ENCODE results near the gene MTHFD2L.
"Not testable (repeated sequence)": the region's sequence is repeated elsewhere in the genome, so short reads cannot be mapped to it uniquely, and the experiment has no call there.

MTHFD2L gene

DNA sequence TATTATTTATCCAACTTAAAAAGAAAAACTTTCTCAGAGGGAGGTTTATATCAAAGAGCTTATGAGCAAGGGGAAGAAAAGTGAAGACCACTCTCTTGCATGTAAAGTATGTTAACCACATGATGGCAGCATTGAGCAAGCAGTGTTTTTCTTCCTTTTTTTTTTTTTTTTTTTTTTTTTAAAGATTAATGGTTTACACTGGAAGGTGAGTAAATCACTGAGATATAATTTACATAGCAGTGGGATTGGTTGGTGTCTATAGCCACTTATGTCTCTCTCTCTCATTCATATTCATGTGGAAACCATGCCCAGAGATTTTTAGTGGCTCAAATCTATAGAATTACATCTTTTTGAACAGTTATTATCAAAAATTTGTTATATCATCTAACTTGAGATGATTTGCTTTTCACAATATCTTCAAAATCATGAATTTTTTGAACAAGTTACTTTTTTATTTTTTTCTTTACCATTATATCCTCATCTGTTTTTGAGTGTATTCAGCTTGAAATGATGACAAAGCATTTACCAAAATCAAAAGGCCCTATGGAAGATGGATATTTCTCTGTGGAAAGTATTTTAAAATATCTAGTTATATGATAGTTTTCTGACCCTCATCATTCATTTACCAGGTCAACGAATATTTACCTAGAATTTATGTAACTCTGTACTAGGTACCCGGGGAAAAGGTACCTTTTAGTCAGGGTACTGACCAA, 31.6 kb downstream of the MTHFD2L start:
- H3K9me3 Mint-ChIP-seq, result no peaks in the 10 kb centered on the region
- no peak for DNase-seq
- ATAC-seq (replicated peaks), result peak; percentile 60 to 63
- H3K36me3 Mint-ChIP-seq, result no peaks in the 10 kb centered on the region
- no peaks in the 10 kb centered on the region for H3K4me1 Mint-ChIP-seq
- H3K27me3 Mint-ChIP-seq, result no peaks in the 10 kb centered on the region
- H3K4me3 Mint-ChIP-seq, result no peak overlapping the region
- H3K27ac Mint-ChIP-seq, result no peak overlapping the region

DNA sequence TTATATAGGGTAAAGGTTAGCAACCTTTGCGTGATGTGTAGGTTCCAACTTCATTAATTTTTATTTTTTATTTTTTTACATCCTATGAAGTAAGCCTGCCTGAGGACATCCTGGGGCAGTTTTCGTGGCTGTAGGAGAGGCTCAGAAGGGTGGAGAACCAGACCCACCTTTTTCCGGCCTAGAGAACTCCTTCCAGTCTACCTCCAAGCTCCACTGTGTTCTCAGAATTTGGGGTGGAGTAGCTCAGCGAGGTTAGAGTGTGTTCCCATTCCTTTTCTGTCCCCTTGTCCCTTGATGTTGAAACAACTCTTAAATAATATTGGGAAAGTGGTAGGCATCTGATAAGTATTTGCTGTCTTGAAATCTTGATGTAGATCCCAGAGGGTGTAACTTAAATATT, 32.4 kb downstream of the MTHFD2L start:
- Mint-ChIP-seq H3K4me1 (no peaks in the 10 kb centered on the region), H3K4me3 (no peak overlapping the region), H3K36me3 (peaks cover 2% of the 10 kb centered on the region in 2 donors), H3K9me3 (no peaks in the 10 kb centered on the region), H3K27ac (no peak overlapping the region), H3K27me3 (no peaks in the 10 kb centered on the region)
- no peak for ATAC-seq (replicated peaks)
- no peak for DNase-seq

DNA sequence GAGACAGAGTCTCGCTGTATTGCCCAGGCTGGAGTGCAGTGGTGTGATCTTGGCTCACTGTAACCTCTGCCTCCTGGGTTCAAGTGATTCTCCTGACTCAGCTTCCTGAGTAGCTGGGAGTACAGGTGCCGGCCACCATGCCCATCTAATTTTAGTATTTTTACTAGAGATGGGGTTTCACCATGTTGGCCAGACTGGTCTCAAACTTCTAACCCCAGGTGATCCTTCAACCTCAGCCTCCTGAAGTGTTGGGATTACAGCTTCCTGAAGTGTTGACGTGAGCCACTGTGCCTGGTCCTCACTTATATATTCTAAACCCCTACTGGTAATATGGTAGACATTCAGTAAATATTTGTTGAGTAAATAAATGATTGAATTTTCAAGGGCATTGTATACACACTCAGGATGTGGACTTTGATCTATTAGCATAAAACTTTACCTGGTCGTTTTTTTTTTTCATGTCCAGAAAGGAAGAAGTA, 33.0 kb downstream of the MTHFD2L start:
- no peak for DNase-seq

DNA sequence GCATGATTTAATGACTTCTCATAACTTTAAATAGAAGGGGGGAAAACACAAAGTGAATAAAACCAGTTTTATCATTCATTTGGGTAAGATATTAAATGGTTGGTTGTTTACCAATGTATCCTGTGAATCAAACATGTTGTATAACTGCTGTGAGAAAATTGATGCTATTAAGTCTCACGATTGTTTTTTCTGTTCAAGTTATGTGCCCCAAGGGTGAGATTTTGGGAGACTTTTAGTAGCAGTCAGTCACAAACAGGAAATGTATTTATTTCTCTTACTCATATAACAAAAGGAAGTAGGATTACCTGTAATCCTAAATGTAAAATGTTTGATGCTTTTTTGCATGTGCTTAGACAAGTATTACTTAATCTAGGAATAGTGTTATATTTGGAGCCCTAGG, 39.2 kb downstream of the MTHFD2L start:
- Mint-ChIP-seq H3K36me3 (peaks cover 2 to 16% of the 10 kb centered on the region in 2 donors), H3K4me1 (peaks cover 3 to 4% of the 10 kb centered on the region in 2 donors), H3K9me3 (no peaks in the 10 kb centered on the region), H3K27ac (peak overlapping the region; percentile 20), H3K27me3 (no peaks in the 10 kb centered on the region), H3K4me3 (no peak overlapping the region)
- DNase-seq (no peak), ATAC-seq (replicated peaks) (no peak)

More for the DNA sequence above, 33.0 kb downstream of the MTHFD2L start:
- Mint-ChIP-seq H3K4me1 (no peaks in the 10 kb centered on the region), H3K4me3 (no peak overlapping the region), H3K36me3 (peaks cover 2 to 5% of the 10 kb centered on the region in 2 donors), H3K27me3 (no peaks in the 10 kb centered on the region), H3K9me3 (no peaks in the 10 kb centered on the region), H3K27ac (no peak overlapping the region)
- ATAC-seq (replicated peaks), result no peak

DNA sequence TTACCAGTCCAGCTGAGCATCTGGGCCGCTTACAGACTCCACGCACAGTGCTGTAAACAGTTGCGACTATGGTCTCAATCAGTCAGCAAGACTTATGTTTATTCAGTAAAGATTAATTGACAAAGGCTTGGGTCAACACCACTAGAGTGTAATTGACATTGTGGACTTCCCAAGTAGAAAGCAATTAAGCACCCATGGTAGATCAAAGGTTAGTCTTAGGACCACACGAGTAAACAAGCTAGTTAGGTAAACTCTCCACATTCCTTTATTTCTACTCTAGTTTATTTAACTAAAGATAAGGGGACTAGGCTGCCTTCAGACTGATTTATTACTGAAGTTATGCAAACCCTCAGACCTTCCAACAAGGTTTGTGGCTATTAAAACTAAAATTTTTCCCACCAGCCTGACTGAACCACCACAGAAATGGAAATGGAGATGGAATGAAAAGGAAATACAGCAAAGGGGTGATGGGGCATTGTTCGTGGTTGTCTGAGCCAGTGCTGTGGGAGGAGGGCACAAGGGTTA, 44.2 kb downstream of the MTHFD2L start:
- peaks cover 6 to 23% of the 10 kb centered on the region in 2 donors for H3K4me1 Mint-ChIP-seq
- ATAC-seq (replicated peaks), result no peak

DNA sequence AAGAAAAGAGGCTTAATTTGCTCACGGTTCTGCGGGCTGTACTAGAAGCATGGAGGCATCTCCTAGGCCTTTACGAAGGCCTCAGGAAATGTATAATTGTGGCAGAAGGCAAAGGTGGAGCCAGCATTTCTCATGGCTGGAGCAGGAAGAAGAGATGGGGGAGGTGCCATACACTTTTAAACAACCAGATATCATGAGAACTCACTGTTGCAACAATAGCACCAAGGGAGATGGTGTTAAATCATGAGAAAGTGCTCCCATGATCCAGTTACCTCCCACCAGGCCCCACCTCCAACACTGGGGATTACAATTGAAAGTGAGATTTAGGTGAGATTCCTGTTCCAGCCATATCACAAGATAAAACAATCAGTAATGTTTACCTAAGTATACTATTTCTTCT, 45.5 kb downstream of the MTHFD2L start:
- H3K27me3 Mint-ChIP-seq, result no peaks in the 10 kb centered on the region
- H3K27ac Mint-ChIP-seq, result no peak overlapping the region
- no peaks in the 10 kb centered on the region for H3K9me3 Mint-ChIP-seq
- peaks cover 0 to 22% of the 10 kb centered on the region in 2 donors for H3K36me3 Mint-ChIP-seq
- no peak for DNase-seq
- peaks cover 8 to 30% of the 10 kb centered on the region in 2 donors for H3K4me1 Mint-ChIP-seq
- H3K4me3 Mint-ChIP-seq, result no peak overlapping the region
- no peak for ATAC-seq (replicated peaks)

More for the DNA sequence above, 44.2 kb downstream of the MTHFD2L start:
- no peak for DNase-seq
- H3K9me3 Mint-ChIP-seq, result no peaks in the 10 kb centered on the region
- no peak overlapping the region for H3K27ac Mint-ChIP-seq
- no peaks in the 10 kb centered on the region for H3K27me3 Mint-ChIP-seq
- peaks cover 0 to 22% of the 10 kb centered on the region in 2 donors for H3K36me3 Mint-ChIP-seq
- no peak overlapping the region for H3K4me3 Mint-ChIP-seq

DNA sequence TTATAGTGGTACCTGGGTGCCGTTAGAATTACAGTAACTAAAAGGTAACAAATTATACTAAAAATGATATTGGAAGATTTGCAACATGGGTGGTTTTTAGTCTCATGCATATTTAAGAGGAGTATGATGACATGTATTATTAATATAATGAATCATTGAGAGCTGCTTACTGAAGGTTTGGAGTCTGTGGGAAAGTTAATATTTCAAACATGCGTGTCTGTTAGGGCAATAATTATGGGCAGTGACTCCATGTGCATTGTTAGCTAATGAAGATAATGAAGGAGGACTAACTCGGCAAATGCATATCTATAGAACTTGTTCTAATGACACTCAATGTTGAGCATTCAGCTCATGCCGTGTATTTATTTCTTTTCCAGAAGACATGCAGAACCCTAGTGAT, 47.1 kb downstream of the MTHFD2L start:
- H3K27ac Mint-ChIP-seq, result no peak overlapping the region
- peaks cover 8 to 30% of the 10 kb centered on the region in 2 donors for H3K4me1 Mint-ChIP-seq
- peaks cover 4 to 20% of the 10 kb centered on the region in 2 donors for H3K36me3 Mint-ChIP-seq
- ATAC-seq (replicated peaks), result no peak
- DNase-seq, result no peak
- peaks cover 0 to 2% of the 10 kb centered on the region in 2 donors for H3K9me3 Mint-ChIP-seq
- no peak overlapping the region for H3K4me3 Mint-ChIP-seq
- no peaks in the 10 kb centered on the region for H3K27me3 Mint-ChIP-seq

DNA sequence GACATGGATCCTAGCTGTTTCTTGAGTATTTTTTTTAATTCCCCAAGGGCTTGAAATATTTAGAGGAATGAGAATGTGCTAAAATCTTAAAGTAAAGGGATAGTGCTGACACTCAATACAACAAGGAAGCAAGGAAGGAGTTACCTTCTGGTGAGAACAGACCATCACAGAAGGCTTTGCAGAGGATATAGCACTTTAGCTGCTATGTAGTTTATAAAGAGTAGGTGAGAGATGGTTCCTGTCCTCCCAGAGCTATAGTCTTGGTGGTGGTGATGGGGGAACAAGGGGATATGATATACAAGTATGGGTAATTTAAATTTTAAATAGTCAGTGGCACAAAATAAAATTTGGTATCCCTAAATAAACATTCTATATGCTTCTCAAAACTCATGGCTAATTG, 47.6 kb downstream of the MTHFD2L start:
- DNase-seq, result no peak
- no peaks in the 10 kb centered on the region for H3K27me3 Mint-ChIP-seq
- no peak for ATAC-seq (replicated peaks)
- H3K36me3 Mint-ChIP-seq, result peaks cover 4 to 18% of the 10 kb centered on the region in 2 donors
- peaks cover 8 to 30% of the 10 kb centered on the region in 2 donors for H3K4me1 Mint-ChIP-seq
- H3K9me3 Mint-ChIP-seq, result peaks cover 0 to 2% of the 10 kb centered on the region in 2 donors
- peak overlapping the region; percentile 81 to 87 for H3K4me3 Mint-ChIP-seq
- peak overlapping the region; percentile 98 for H3K27ac Mint-ChIP-seq

DNA sequence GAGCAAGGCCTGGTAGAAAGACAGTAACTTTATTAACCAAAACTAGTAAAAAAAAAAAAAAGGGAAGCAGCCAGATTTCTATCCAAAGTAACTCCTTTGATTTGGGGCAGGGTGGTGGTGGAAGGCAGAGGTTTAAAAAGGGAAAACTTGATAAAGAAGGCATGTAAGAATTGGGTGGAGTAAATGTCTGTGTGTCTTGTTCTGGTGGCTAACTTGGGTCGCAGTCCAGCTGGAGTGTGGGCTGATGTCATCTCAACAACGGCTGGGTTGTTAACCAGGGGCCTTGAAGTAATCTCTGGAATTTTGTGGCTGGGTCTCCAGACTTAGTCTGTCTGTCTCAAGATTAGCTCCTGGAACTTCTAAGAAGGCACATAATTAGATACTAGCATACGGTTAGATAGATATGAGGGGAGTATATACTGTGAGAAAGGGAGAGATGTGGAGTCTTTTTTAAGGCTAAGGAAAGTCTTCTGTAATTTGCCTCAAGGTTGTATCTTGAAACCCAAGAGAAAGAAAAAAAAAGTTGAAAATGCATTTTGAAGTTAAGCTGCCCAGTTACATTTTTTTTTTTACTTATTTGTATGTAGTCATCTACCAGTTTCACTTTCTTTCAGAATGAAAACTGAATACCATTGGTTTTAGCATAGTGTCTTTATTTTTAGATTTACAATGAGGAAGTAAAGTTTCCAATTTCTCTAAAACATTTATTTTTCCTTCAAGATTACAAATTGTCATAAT, 48.3 kb downstream of the MTHFD2L start:
- peaks cover 7 to 22% of the 10 kb centered on the region in 2 donors for H3K36me3 Mint-ChIP-seq
- peak; percentile 83 to 87 for ATAC-seq (replicated peaks)
- H3K27me3 Mint-ChIP-seq, result no peaks in the 10 kb centered on the region
- peaks cover 10 to 30% of the 10 kb centered on the region in 2 donors for H3K4me1 Mint-ChIP-seq
- no peak for DNase-seq
- peak overlapping the region; percentile 81 to 87 for H3K4me3 Mint-ChIP-seq
- peaks cover 4 to 6% of the 10 kb centered on the region in 2 donors for H3K9me3 Mint-ChIP-seq
- H3K27ac Mint-ChIP-seq, result peak overlapping the region; percentile 98

DNA sequence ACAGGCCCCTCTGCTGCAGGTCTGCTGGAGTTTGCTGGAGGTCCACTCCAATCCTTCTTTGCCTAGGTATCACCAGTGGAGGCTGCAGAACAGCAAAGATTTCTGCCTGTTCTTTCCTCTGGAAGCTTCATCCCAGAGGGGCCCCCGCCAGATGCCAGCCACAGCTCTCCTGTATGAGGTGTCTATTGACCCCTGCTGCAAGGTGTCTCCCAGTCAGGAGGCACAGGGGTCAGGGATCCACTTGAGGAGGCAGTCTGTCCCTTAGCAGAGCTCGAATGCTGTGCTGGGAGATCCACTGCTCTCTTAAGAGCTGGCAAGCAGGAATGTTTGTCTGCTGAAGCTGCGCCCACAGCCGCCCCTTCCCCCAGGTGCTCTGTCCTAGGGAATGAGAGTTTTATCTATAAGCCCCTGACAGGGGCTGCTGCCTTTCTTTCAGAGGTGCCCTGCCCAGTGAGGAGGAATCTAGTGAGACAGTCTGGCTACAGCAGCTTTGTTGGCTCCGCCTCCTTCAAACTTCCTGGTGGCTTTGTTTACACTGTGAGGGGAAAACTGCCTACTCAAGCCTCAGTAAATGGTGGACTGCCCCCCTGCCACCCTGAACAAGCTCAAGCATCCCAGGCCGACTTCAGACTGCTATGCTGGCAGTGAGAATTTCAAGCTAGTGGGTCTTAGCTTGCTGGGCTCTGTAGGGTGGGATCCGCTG, 56.7 kb downstream of the MTHFD2L start:
- DNase-seq; H3K4me3 Mint-ChIP-seq; H3K4me1 Mint-ChIP-seq; H3K27ac Mint-ChIP-seq; H3K27me3 Mint-ChIP-seq; ATAC-seq (replicated peaks): not testable (repeated sequence)
- Mint-ChIP-seq H3K9me3 (peaks cover 10 to 24% of the 10 kb centered on the region in 2 donors), H3K36me3 (peaks cover 24 to 33% of the 10 kb centered on the region in 2 donors)

DNA sequence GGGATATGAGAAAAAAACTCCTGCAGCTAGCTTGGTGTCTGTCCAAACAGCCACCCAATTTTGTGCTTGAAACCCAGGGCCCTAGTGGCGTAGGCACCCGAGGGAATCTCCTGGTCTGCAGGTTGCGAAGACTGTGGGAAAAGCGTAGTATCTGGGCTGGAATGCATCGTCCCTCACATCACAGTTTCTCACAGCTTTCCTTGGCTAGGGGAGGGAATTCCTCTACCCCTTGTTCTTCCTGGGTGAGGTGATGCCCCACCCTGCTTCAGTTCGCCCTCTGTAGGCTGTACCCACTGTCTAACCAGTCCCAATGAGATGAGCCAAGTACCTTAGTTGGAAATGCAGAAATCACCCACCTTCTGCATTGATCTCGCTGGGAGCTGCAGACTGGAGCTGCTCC, 57.3 kb downstream of the MTHFD2L start:
- ATAC-seq (replicated peaks); DNase-seq; H3K27me3 Mint-ChIP-seq; H3K4me3 Mint-ChIP-seq; H3K27ac Mint-ChIP-seq: not testable (repeated sequence)
- H3K36me3 Mint-ChIP-seq, result peaks cover 24 to 33% of the 10 kb centered on the region in 2 donors
- H3K9me3 Mint-ChIP-seq, result peaks cover 10 to 24% of the 10 kb centered on the region in 2 donors
- peaks cover 8 to 11% of the 10 kb centered on the region in 2 donors for H3K4me1 Mint-ChIP-seq

DNA sequence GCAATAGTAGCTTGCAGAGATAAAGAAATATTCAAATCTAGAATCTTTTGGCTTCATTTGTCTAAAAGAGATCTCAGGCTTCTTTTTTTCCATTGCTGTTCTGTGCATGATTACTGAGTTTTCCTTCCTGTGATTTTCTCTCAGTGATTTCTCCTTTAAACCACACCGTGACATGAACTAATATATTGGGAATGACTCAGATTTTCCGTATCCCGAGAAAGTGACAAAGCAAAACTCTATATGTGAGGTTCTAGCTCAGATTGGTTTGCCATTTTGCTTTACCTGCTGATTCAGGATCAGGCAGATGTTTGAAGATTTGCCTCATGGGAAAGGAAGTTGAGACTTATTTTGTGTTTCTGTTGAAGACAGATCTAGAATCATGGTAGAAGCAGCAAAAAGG, 59.4 kb downstream of the MTHFD2L start:
- Mint-ChIP-seq H3K27me3 (no peaks in the 10 kb centered on the region), H3K4me1 (peaks cover 2 to 11% of the 10 kb centered on the region in 2 donors), H3K4me3 (no peak overlapping the region), H3K9me3 (peaks cover 5 to 7% of the 10 kb centered on the region in 2 donors), H3K36me3 (peaks cover 11 to 15% of the 10 kb centered on the region in 2 donors), H3K27ac (no peak overlapping the region)
- DNase-seq, result no peak
- no peak for ATAC-seq (replicated peaks)

DNA sequence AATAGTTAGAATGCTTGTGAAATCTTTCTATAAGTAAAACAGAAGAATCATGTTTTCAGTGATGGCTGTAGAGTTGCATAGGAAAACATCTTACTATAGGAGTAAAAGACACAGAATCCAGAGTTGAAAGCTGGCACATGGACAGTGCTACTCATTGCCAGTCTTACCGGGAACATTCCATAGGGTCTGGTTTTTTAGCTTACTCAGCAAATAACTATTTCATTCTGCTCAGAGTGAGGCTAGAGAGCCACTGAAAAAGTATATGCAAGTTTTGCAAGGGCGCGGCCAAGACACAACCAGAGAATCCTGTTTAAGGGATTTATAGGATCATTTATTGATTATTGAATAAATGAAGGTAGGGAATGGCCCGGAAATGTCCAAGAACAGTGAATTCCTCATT, 60.3 kb downstream of the MTHFD2L start:
- peaks cover 3 to 10% of the 10 kb centered on the region in 2 donors for H3K36me3 Mint-ChIP-seq
- H3K27me3 Mint-ChIP-seq, result no peaks in the 10 kb centered on the region
- ATAC-seq (replicated peaks) (no peak), DNase-seq (no peak)
- no peak overlapping the region for H3K27ac Mint-ChIP-seq
- H3K4me3 Mint-ChIP-seq, result no peak overlapping the region
- peaks cover 3% of the 10 kb centered on the region in 2 donors for H3K9me3 Mint-ChIP-seq
- peaks cover 2 to 11% of the 10 kb centered on the region in 2 donors for H3K4me1 Mint-ChIP-seq

DNA sequence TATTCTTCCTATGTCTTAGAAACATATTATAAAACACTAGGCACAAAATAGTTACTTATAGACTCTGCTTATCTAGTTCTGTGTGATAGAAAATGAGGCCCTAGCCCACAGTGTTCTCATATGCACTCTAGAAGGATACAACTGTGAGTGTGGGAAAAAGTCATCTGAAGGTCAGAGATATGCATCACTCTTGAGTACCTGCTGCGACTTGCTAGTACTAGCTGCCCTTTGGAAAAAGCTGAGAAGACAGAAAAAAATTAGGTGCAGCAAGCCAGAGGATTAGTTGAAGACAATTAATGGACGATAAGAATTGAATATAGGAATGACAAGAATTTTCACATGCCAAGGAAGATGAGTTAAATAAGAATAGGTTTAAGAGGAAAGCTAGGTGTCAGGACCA, 61.3 kb downstream of the MTHFD2L start:
- ATAC-seq (replicated peaks), result no peak
- H3K36me3 Mint-ChIP-seq, result peaks cover 0 to 4% of the 10 kb centered on the region in 2 donors

More for the DNA sequence above, 61.3 kb downstream of the MTHFD2L start:
- no peak for DNase-seq
- Mint-ChIP-seq H3K9me3 (peaks cover 3 to 4% of the 10 kb centered on the region in 2 donors), H3K27me3 (no peaks in the 10 kb centered on the region), H3K27ac (no peak overlapping the region), H3K4me3 (no peak overlapping the region), H3K4me1 (peaks cover 2 to 11% of the 10 kb centered on the region in 2 donors)

All from stimulated activated naive B cell treated with anti-CD40 and anti-IgM and Interleukin-4, amounts not matched to agents 10 μg/mL and 1 μg/mL and 100 μg/mL, for 72 hours (primary cell).